Measurements from ENCODE around the gene CACNG6.
A peak's percentile ranks its signal among the peaks of the same experiment; 100 is the strongest.

The CACNG6 gene

GRCh38 chr19:53969366-53969765, 22.1 kb upstream of the CACNG6 start:
- DNase-seq (ENCODE audit: low read depth), result no peak

DNA sequence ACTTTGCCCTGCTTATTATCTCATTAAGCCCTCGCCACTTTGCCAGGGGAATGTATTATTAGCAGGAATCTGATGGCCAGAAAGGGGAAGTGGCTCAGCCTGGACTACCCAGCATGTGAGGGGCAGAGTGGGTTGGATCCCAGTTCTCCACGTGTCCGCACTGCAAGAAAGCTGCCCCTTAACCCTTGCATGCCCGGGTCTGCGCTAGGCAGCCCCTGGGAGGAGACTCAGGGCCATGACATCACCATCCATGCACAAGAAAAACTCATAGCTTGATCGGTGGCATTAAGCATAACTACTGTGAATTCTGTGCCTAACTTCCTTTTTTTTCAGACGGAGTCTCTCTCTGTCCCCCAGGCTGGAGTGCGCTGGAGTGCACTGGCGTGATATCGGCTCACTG, 19.8 kb upstream of the CACNG6 start:
- no peak for DNase-seq (ENCODE audit: low read depth)

GRCh38 chr19:53977429-53977990, 13.9 kb upstream of the CACNG6 start:
- peak; percentile 46 for DNase-seq (ENCODE audit: low read depth)

DNA sequence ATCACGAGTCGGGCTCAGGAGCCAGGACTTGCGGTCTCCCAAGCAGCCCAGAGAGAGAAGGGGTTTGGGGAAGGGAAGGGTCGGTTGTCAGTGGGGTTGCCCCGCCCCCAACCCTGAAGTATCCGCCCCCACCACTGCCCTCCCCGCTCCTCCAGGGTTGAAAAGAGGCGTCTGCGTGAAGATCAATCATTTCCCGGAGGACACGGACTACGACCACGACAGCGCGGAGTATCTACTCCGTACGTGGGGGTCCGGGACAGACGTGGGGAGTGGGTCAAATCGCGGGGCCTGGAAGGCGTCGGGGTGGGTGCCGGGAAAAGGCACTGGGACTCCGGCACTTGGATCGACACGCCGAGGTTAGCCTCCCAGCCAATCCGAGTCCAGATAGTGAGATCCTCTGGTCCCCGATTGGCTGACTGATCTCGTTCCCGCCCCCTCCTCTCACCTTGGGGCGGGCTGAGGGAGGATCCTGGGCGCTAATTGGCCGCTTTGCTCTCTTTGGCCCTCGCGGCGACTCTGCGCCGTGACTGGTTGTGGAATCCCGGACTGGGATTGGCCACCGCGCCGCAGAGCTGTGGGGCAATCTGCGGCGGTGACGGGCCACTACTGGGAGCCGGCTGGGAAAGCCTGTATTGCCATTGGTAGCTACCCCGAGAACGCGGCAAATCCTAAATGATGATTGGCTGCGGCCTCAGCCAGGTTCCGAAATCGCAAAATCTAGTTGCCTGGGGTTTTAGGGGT, 13.3 kb upstream of the CACNG6 start:
- peak; percentile 29 for DNase-seq (ENCODE audit: low read depth)

GRCh38 chr19:53978975-53979801, 12.2 kb upstream of the CACNG6 start:
- DNase-seq (ENCODE audit: low read depth), result no peak

GRCh38 chr19:53980539-53981375, 10.7 kb upstream of the CACNG6 start:
- DNase-seq (ENCODE audit: low read depth), result no peak

DNA sequence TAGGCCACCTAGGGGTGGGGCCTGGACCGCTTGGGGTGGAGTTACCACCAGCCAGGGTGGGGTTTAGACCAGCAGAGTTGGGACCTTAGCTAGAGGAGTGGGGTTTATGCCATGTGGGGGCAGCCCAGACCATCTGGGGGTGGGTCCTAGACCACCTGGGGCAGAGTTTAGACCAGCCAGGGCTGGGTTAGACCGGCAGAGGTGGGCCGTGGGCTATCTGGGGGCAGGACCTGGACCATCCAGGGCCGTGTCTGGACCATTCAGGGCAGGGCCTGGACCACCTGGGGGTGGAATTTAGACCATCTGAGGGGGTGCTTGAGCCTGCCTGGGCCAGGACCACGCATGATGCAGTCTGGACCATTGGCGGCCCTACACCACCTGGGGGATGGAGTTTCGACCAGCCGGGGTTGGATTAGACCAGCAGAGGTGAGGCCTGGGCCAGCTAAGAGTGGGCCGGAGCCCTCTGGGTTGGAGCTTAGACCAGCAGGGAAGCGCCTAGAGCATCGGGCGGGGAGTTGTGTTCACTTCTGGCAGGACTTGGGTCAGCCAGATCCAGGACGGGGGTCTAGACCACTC, 10.0 kb upstream of the CACNG6 start:
- no peak for DNase-seq (ENCODE audit: low read depth)

GRCh38 chr19:53982001-53982451, 9.4 kb upstream of the CACNG6 start:
- DNase-seq (ENCODE audit: low read depth), result no peak

DNA sequence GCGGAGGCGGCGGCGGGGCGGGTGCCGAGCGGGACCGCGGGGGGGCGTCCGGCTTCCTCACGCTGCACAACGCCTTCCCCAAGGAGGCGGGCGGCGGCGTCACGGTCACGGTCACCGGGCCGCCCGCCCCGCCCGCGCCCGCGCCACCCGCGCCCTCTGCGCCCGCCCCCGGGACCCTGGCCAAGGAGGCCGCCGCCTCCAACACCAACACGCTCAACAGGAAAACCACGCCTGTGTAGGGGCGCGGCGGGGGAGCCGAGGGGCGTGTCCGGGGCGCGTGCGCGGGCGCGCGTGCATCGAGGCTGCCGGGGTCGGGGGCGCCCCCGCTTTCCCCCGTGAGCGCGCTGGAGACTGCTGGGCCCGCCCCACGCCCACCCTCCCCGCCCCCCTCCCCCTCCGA, 8.8 kb upstream of the CACNG6 start:
- DNase-seq (ENCODE audit: low read depth), result no peak

GRCh38 chr19:53983457-53984289, 7.8 kb upstream of the CACNG6 start:
- DNase-seq (ENCODE audit: low read depth), result no peak

DNA sequence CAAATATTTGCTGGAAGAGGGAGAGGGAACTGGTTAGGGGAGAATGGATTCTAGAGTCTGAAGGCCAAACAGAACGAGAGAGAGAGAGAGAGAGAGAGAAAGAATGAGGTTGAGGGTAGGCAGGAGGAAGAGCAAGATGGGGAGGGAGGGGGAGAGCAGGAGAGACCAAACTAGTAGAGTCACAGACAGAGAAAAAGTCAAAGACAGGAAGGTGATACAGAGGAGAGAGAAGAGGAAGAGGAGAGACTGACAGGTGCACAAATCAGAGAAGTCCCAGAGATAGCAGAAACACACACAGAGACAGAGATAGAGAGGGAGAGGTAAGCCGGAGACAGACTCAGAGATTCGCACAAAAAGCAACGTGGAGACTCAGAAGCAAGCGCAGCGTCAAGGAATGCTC, 5.6 kb upstream of the CACNG6 start:
- DNase-seq (ENCODE audit: low read depth), result no peak

GRCh38 chr19:53988981-53989380, 2.5 kb upstream of the CACNG6 start:
- no peak for DNase-seq (ENCODE audit: low read depth)

DNA sequence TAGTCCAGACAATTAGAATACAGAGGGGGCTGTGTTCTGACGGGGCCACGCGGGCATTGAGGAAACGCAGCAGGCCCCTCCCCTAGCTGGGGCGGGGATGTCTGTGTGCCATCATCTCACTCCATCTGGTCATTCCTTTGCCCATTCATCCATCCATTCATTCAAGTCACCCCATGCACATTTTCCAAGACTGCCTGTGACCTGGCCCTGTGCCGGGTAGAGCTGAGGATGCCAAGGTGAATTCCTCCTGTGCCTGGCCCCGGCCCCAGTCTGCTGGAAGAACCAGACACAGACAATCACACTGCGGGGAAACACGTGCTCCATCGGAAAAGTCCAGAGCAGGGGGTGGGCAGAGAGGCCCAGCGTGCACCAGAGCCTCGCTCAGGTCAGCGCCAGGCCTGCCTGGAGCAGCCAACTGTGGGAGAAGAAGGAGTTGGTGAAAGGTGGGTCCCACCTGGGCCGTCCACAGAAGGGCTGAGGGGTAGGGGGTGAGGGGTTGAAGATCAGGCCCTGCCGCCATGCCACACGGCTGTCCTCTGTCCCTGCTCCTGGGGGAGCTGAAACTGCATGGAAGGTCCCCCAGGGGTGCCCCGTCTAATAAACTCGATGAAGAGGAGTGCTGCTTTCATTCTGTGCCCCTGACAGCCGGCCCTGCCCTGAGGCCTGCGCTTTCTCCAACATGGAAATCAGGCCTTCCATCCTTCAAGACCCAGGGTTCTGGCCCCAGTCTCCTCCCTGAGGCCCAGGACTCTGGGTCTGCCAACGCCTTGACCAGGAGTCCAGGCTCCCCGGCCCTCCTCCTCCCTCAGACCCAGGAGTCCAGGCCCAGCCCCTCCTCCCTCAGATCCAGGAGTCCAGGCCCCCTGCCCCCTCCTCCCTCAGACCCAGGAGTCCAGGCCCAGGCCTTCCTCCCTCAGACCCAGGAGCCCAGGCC, 1.6 kb upstream of the CACNG6 start:
- no peak for DNase-seq (ENCODE audit: low read depth)

DNA sequence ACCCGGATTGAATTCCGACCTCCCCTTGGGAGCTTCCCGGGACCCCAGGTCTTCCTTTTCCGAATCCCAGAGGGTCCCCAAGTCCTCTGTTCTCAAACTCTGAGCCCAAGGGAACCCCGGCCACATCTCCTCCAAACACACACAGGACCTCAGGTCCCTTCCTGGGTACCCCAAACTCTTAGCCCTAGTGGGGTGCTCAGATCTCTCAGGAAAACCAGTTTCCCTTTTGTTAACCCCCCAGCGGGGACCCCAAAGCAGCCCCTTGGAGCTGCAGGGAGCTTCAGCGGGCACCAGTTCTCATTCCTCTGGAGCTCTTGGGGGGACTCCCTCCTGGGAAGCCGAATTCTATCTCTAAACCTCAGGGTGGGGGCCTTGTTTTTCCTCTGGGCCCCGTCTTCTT, 774 bp downstream of the CACNG6 start:
- no peak for DNase-seq (ENCODE audit: low read depth)

DNA sequence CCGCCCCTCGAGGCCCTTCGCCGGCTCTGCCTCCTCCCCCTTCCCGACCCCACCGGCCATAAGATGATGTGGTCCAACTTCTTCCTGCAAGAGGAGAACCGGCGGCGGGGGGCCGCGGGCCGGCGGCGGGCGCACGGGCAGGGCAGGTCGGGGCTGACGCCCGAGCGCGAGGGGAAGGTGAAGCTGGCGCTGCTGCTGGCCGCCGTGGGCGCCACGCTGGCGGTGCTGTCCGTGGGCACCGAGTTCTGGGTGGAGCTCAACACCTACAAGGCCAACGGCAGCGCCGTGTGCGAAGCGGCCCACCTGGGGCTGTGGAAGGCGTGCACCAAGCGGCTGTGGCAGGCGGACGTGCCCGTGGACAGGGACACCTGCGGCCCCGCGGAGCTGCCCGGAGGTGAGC, 1.4 kb downstream of the CACNG6 start:
- DNase-seq (ENCODE audit: low read depth), result no peak

DNA sequence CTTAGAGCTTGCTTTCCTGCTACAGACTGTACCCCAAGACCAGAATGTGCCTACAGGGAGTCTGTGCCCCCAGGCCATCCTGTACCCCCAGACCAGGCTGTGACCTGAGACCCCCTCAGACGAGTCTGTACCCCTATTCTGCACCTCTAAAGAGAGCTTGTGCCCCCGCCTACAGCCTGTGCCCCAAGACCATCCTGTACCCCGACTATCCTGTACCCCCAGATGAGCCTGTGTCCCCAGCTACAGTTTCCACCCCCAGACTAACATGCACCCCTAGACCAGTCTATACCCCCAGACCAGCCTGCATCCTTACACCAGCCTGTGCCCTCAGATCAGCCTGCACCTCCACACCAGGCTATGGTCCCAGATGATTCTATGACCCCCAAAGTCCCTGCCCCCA, 2.0 kb downstream of the CACNG6 start:
- DNase-seq (ENCODE audit: low read depth), result no peak

DNA sequence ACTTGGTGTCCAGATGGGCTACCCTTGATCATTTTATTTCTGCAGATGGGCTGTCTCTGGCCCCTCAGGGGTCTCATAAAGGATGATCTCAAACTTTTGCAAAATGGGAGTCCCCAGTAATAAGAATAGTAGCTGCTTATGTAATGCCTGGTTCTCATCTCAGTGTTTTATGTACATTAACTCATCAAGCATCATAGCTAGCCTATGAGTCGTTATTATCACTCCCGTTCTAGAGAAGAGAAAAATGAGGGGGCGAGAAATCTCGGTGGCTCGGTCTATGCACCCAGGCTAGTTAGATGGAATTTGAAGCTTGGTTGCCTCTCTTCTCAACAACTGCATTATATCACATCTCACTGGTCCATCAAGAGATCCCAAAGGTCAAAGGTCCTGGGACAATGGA, 3.4 kb downstream of the CACNG6 start:
- DNase-seq (ENCODE audit: low read depth), result no peak

DNA sequence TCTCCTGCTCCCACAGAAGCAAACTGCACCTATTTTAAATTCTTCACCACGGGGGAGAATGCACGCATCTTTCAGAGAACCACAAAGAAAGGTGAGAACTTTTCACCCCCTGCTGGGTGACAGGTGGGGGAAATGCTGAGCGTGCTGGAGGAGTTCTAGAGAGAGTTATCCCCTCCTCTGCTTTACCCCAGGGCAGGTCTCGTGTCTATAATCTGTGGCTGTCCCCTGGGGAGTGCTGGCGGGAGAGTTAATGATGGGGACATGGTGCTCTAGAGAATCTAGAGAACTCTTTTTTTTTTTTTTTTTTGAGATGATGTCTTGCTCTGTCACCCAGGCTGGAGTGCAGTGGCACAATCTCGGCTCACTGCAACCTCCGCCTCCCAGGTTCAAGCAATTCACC, 6.8 kb downstream of the CACNG6 start:
- no peak for DNase-seq (ENCODE audit: low read depth)

DNA sequence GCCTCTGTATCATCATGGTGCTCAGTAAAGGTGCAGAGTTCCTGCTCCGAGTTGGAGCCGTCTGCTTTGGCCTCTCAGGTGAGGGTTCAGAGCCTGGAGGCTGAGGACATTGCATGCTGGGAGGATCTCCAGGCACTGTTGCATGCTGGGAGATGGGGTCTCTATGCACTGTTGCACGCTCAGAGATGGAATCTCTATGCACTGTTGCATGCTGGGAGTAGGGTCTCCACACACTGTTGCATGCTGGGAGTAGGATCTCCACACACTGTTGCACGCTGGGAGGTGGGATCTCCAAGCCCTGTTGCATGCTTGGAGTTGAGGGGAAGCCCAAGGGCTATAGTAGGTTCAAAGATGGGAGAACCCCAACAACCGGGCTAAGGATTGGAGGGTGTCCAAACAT, 8.3 kb downstream of the CACNG6 start:
- DNase-seq (ENCODE audit: low read depth), result no peak

DNA sequence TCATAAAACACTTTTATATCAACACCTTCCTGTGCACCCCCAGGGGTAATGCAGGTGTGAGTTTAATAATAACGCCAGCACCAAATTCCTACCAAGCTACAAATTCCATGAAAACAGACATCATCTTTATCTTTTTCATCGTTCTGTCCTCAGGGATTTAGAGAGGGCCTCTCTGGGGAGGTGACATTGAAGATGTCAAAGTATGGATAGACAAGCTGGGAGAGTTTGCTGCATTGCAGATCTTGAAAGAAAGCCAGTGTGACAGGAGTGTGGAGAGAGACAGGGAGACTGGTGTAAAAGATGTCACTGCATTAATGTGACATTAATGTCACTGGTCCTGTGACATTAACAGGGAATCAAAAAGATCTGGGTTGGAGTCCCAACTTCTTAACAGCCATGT, 10.1 kb downstream of the CACNG6 start:
- no peak for DNase-seq (ENCODE audit: low read depth)
